ENCODE results near the gene TTC9.

The TTC9 gene

GRCh38 chr14:70601162-70601561 lies 40.6 kb upstream of the TTC9 start:
- H3K4me3 ChIP-seq (replicated peaks in 1 of 2; ENCODE audit: low read depth in 2 of 2, low read length in 2 of 2) = peak overlapping the region; percentile 36 to 90
- TF ChIP-seq, protein P1, sequence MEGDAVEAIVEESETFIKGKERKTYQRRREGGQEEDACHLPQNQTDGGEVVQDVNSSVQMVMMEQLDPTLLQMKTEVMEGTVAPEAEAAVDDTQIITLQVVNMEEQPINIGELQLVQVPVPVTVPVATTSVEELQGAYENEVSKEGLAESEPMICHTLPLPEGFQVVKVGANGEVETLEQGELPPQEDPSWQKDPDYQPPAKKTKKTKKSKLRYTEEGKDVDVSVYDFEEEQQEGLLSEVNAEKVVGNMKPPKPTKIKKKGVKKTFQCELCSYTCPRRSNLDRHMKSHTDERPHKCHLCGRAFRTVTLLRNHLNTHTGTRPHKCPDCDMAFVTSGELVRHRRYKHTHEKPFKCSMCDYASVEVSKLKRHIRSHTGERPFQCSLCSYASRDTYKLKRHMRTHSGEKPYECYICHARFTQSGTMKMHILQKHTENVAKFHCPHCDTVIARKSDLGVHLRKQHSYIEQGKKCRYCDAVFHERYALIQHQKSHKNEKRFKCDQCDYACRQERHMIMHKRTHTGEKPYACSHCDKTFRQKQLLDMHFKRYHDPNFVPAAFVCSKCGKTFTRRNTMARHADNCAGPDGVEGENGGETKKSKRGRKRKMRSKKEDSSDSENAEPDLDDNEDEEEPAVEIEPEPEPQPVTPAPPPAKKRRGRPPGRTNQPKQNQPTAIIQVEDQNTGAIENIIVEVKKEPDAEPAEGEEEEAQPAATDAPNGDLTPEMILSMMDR (IDR thresholded peaks at IDR 0.05; ENCODE audit: low read depth, low read length) = no peak
- DNase-seq (ENCODE audit: low read depth in 2 of 2) = peak; percentile 51 to 76

GRCh38 chr14:70602254-70602653 lies 39.5 kb upstream of the TTC9 start:
- TF ChIP-seq, protein P1 (IDR thresholded peaks at IDR 0.05; ENCODE audit: low read depth, low read length) = no peak
- no peak overlapping the region for H3K4me3 ChIP-seq (replicated peaks in 1 of 2; ENCODE audit: low read depth in 2 of 2, low read length in 2 of 2)
- no peak for DNase-seq (ENCODE audit: low read depth in 2 of 2)

GRCh38 chr14:70611216-70611615 lies 30.5 kb upstream of the TTC9 start:
- H3K4me3 ChIP-seq (replicated peaks in 1 of 2; ENCODE audit: low read depth in 2 of 2, low read length in 2 of 2) = no peak overlapping the region
- no peak for DNase-seq (ENCODE audit: low read depth in 2 of 2)
- TF ChIP-seq, protein P1 (IDR thresholded peaks at IDR 0.05; ENCODE audit: low read depth, low read length) = no peak

DNA sequence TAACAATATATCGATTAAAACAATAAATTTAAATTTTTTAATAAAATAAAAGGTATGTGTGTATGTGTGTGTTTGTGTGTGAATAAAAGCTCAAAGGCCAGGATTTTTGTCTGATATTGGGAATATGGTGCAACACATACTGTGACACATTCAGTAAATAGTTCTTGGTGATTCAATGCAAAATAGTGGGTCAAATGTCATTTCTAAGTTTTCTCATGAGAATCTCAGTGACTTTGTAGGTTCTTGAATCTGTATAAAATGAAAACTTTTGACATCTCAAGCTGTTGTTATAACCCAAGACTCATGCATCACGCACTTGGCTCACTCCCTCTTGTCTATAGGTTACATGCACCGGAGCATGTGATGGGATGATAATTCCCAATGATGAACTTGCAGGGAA lies 25.1 kb upstream of the TTC9 start:
- TF ChIP-seq, protein P1 (IDR thresholded peaks at IDR 0.05; ENCODE audit: low read depth, low read length) = no peak
- peak in 1 of 2 donors; percentile 35 for DNase-seq (ENCODE audit: low read depth in 2 of 2)
- H3K4me3 ChIP-seq (replicated peaks in 1 of 2; ENCODE audit: low read depth in 2 of 2, low read length in 2 of 2) = no peak overlapping the region

DNA sequence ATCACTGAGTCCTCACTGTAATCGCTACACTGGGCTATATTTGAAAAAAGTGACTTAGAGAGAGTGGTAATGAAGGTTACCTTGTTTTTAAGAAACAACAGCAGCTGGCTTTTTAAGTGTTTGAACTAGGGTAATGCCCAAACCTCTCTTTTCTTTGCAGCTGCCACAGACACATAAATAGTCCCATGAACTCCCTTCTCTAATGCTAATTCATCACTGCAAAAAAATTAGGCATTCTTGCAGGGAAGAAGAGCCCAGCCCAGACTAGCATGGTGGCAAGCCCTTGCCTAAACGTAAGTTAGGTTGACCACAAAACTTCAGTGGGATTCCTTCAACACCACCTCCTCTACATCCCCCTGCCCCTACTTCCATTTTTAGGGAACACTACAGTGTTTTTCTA lies 23.4 kb upstream of the TTC9 start:
- DNase-seq (ENCODE audit: low read depth in 2 of 2) = no peak
- no peak overlapping the region for H3K4me3 ChIP-seq (replicated peaks in 1 of 2; ENCODE audit: low read depth in 2 of 2, low read length in 2 of 2)
- TF ChIP-seq, protein P1 (IDR thresholded peaks at IDR 0.05; ENCODE audit: low read depth, low read length) = no peak

DNA sequence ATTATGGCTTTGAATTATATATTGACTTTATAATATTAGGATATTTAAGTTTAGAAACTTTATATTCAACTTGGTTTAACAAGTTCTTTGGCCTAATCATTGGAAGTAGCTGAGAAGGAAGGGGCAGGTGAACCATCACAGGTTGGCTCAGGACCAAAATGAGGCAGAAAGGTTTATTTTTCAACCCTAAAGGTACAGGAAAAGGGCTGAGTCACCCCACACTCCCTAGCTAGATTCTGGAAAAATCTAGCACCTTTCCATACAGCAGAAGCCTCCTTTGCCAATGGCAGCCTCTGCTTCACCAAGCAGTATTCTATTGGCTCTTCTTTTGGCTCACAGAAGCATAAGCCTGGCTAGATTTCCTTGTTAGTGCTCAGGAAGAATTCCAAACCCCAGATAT lies 22.0 kb upstream of the TTC9 start:
- TF ChIP-seq, protein P1 (IDR thresholded peaks at IDR 0.05; ENCODE audit: low read depth, low read length) = no peak
- H3K4me3 ChIP-seq (replicated peaks in 1 of 2; ENCODE audit: low read depth in 2 of 2, low read length in 2 of 2) = no peak overlapping the region
- no peak for DNase-seq (ENCODE audit: low read depth in 2 of 2)

DNA sequence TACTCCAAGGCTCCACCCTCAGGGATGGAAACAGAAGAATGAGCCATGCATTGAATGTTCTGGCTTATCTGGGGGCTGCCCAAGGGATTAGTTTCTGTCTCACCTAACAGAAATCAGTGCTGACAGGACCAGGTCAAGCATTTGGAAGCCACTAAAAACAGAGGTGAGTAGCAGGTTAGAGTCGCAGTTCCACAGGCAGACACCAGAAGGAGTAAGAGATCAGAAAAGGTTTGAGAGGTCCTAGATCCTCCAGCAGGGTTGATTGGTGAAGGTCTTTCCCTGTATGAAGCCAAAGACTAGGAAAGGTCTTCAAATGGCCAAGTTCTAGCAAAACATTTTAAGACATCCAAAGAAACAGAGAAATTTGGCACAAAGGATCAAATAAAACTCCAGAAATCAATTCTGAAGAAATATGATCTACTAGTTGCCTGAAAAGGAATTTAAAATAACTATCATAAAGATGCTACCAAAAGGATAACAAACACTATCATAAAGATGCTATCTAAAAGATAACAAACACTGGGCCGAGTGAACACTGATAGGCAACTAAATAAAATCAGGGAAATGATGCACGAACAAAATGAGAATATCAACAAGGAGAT lies 19.5 kb upstream of the TTC9 start:
- DNase-seq (ENCODE audit: low read depth in 2 of 2) = peak; percentile 31 to 47
- TF ChIP-seq, protein P1 (IDR thresholded peaks at IDR 0.05; ENCODE audit: low read depth, low read length) = peak; percentile 70
- H3K4me3 ChIP-seq (replicated peaks in 1 of 2; ENCODE audit: low read depth in 2 of 2, low read length in 2 of 2) = no peak overlapping the region

Measured in cardiac fibroblast (primary cell).